Stimulated activated CD8-positive, alpha-beta memory T cell treated with anti-CD3 and anti-CD28 coated beads, Interleukin-2, amount 100 ng/mL, for 48 hours (primary cell): Measurements from ENCODE around the gene PRKCE.
A peak's percentile ranks its signal among the peaks of the same experiment; 100 is the strongest.

Experiments
- DNase-seq, 2 donors: peaks; one replicate each; pipeline ENCODE4 v3.0.0-alpha.2; 2020; ENCODE audit warnings: low read depth in 2 of 2

Gene PRKCE

GRCh38 chr2:45935791-45936622 lies 284.5 kb downstream of the PRKCE start:
- DNase-seq: peak; percentile 14 to 36

GRCh38 chr2:45936623-45936979 lies 285.1 kb downstream of the PRKCE start:
- no peak for DNase-seq

GRCh38 chr2:45937990-45938389 lies 286.5 kb downstream of the PRKCE start:
- no peak for DNase-seq

- DNase-seq: no peak
Measured at GRCh38 chr2:45938649-45939511, 287.4 kb downstream of the PRKCE start.

GRCh38 chr2:45941531-45942236 lies 290.2 kb downstream of the PRKCE start:
- DNase-seq: no peak

GRCh38 chr2:45942237-45942738 lies 290.8 kb downstream of the PRKCE start:
- no peak for DNase-seq

GRCh38 chr2:45943219-45944044 lies 292.0 kb downstream of the PRKCE start:
- DNase-seq: no peak

GRCh38 chr2:45944074-45944473 lies 292.6 kb downstream of the PRKCE start:
- no peak for DNase-seq

- DNase-seq: no peak
Measured at GRCh38 chr2:45945302-45945717, 293.8 kb downstream of the PRKCE start.

GRCh38 chr2:45946023-45946422 lies 294.5 kb downstream of the PRKCE start:
- no peak for DNase-seq

- DNase-seq: no peak
Measured at GRCh38 chr2:45950606-45951005, 299.1 kb downstream of the PRKCE start.

- DNase-seq: no peak
Measured at GRCh38 chr2:45951025-45951727, 299.7 kb downstream of the PRKCE start.

- DNase-seq: no peak
Measured at GRCh38 chr2:45952591-45952990, 301.1 kb downstream of the PRKCE start.

- no peak for DNase-seq
Measured at GRCh38 chr2:45953376-45954027, 302.0 kb downstream of the PRKCE start.

- no peak for DNase-seq
Measured at GRCh38 chr2:45954233-45954850, 302.9 kb downstream of the PRKCE start.

- DNase-seq: no peak
Measured at GRCh38 chr2:45957533-45958227, 306.2 kb downstream of the PRKCE start.

GRCh38 chr2:45960057-45960863 lies 308.8 kb downstream of the PRKCE start:
- DNase-seq: no peak
